ENCODE results near the gene HIVEP3.

- TF ChIP-seq EZH2 (IDR thresholded peaks at IDR 0.05; ENCODE audit: borderline replicate concordance, insufficient read depth, low read depth, low read length, poor library complexity, severe bottlenecking) (no peak), CTCF (IDR thresholded peaks at IDR 0.05) (no peak)
These were observed 166.8 kb downstream of the HIVEP3 start for GRCh38 chr1:41751804-41752513.
